ENCODE results near the gene SORBS1. TPM values are rescaled to one million over a fixed set of nuclear protein-coding genes. Genes with fewer than 3 reads are reported as not detected.

The SORBS1 gene
- total RNA-seq, 1 experiment from 2014 or later = 0.56 TPM

DNA sequence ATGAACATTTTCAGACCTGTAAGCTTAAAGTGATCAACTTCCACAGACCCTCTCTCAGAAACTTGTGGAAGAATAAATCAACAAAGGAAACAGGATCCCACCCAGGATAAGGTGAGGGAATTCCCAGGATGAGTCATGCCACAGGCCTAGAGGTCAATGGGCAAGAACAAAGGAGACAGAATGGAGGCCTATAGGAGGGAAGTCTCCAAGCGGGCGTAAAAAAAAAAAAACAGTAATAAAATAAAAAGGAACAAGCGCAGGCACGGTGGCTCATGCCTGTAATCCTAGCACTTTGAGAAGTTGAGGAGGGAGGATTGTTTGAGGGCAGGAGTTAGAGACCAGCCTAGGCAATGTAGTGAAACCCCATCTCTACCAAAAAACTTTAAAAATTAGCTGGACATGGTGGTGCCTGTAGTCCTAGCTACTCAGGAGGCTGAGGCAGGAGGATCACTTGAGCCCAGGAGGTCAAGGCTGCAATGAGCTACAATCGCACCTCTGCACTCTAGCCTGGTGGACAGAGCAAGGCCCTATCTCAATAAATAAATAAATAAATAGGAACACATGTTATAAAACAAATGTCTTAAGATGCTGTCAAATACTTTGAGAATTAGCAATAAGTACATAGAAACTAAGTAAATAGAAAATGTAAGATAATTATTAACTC is 8.4 kb downstream of the SORBS1 start:
- intact Hi-C loops (cut with micrococcal nuclease; ENCODE audit: unreplicated experiment) = no loop called here
- no peak for DNase-seq (ENCODE audit: low spot score)
- ChIA-PET POLR2A (ENCODE audit: low non-redundant PET) (no interaction called here), CTCF (no interaction called here)
- Histone ChIP-seq H3K27ac (ENCODE audit: low read depth, low read length, poor library complexity, severe bottlenecking) (no peak overlapping the region), H3K4me1 (ENCODE audit: insufficient read depth, low read length, poor library complexity, severe bottlenecking) (no peaks in the 10 kb centered on the region), H3K36me3 (ENCODE audit: insufficient read depth, low read length, poor library complexity, severe bottlenecking) (no peaks in the 10 kb centered on the region), H3K27me3 (replicated peaks; ENCODE audit: insufficient read depth, low read depth, low read length, poor library complexity) (peaks cover 38% of the 10 kb centered on the region), H3K9me3 (ENCODE audit: low read depth, low read length, poor library complexity, severe bottlenecking) (no peaks in the 10 kb centered on the region), H3K4me3 (ENCODE audit: low read depth, low read length, poor library complexity, severe bottlenecking) (no peak overlapping the region)
- TF ChIP-seq EZH2 (IDR thresholded peaks at IDR 0.05; ENCODE audit: borderline replicate concordance, low read depth, low read length, poor library complexity, severe bottlenecking) = no peak
- TF ChIP-seq, protein P1, sequence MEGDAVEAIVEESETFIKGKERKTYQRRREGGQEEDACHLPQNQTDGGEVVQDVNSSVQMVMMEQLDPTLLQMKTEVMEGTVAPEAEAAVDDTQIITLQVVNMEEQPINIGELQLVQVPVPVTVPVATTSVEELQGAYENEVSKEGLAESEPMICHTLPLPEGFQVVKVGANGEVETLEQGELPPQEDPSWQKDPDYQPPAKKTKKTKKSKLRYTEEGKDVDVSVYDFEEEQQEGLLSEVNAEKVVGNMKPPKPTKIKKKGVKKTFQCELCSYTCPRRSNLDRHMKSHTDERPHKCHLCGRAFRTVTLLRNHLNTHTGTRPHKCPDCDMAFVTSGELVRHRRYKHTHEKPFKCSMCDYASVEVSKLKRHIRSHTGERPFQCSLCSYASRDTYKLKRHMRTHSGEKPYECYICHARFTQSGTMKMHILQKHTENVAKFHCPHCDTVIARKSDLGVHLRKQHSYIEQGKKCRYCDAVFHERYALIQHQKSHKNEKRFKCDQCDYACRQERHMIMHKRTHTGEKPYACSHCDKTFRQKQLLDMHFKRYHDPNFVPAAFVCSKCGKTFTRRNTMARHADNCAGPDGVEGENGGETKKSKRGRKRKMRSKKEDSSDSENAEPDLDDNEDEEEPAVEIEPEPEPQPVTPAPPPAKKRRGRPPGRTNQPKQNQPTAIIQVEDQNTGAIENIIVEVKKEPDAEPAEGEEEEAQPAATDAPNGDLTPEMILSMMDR (conservative IDR thresholded peaks at IDR 0.05; ENCODE audit: low read depth, low read length) = no peak
- BruUV-seq (replicated peaks) = no TSS peak

GRCh38 chr10:95550073-95550672 is 11.0 kb downstream of the SORBS1 start:
- Histone ChIP-seq H3K27ac (ENCODE audit: low read depth, low read length, poor library complexity, severe bottlenecking) (no peak overlapping the region), H3K36me3 (ENCODE audit: insufficient read depth, low read length, poor library complexity, severe bottlenecking) (no peaks in the 10 kb centered on the region), H3K4me1 (ENCODE audit: insufficient read depth, low read length, poor library complexity, severe bottlenecking) (no peaks in the 10 kb centered on the region), H3K27me3 (replicated peaks; ENCODE audit: insufficient read depth, low read depth, low read length, poor library complexity) (peaks cover 27% of the 10 kb centered on the region), H3K9me3 (ENCODE audit: low read depth, low read length, poor library complexity, severe bottlenecking) (no peaks in the 10 kb centered on the region), H3K4me3 (ENCODE audit: low read depth, low read length, poor library complexity, severe bottlenecking) (no peak overlapping the region)
- ChIA-PET CTCF (no interaction called here), POLR2A (ENCODE audit: low non-redundant PET) (no interaction called here)
- BruUV-seq (replicated peaks) = no TSS peak
- intact Hi-C loops (cut with micrococcal nuclease; ENCODE audit: unreplicated experiment) = no loop called here
- TF ChIP-seq EZH2 (IDR thresholded peaks at IDR 0.05; ENCODE audit: borderline replicate concordance, low read depth, low read length, poor library complexity, severe bottlenecking) = no peak
- TF ChIP-seq, protein P1 (conservative IDR thresholded peaks at IDR 0.05; ENCODE audit: low read depth, low read length) = no peak
- DNase-seq (ENCODE audit: low spot score) = no peak

DNA sequence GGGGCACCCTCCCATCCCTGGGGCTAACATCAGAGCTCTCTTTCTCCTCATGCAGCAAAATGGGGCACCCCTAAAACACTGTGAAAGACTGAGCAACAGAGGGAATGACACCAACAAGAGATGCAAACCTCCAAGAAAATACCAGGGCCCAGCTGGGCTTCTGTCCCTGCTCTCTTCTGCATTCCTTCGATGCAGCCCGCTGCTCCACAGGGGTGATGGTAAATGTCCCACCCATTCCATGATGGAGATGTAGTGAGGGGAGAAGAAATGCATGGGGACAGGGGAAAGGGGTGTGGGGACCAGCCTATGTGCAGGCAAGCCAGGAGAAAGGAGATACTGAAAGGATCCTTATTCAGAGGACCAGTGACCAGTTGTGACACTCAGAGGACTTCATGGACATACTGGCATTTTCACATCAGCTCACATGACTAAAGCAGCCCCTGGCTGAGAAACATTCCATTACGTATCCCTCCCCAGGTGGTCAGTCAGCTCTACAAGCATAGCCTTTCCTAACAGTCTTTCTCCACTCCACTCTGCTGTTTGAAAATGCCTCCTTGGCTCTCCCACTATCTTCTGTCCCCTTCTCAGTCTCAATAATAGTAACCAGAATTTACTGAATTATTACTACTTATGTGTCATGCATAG is 13.3 kb downstream of the SORBS1 start:
- BruUV-seq (replicated peaks) = no TSS peak
- ChIA-PET POLR2A (ENCODE audit: low non-redundant PET) (no interaction called here), CTCF (no interaction called here)
- intact Hi-C loops (cut with micrococcal nuclease; ENCODE audit: unreplicated experiment) = no loop called here
- TF ChIP-seq, protein P1 (conservative IDR thresholded peaks at IDR 0.05; ENCODE audit: low read depth, low read length) = no peak
- TF ChIP-seq EZH2 (IDR thresholded peaks at IDR 0.05; ENCODE audit: borderline replicate concordance, low read depth, low read length, poor library complexity, severe bottlenecking) = no peak
- Histone ChIP-seq H3K27me3 (replicated peaks; ENCODE audit: insufficient read depth, low read depth, low read length, poor library complexity) (peaks cover 27% of the 10 kb centered on the region), H3K9me3 (ENCODE audit: low read depth, low read length, poor library complexity, severe bottlenecking) (no peaks in the 10 kb centered on the region), H3K36me3 (ENCODE audit: insufficient read depth, low read length, poor library complexity, severe bottlenecking) (no peaks in the 10 kb centered on the region), H3K4me3 (ENCODE audit: low read depth, low read length, poor library complexity, severe bottlenecking) (no peak overlapping the region), H3K4me1 (ENCODE audit: insufficient read depth, low read length, poor library complexity, severe bottlenecking) (no peaks in the 10 kb centered on the region), H3K27ac (ENCODE audit: low read depth, low read length, poor library complexity, severe bottlenecking) (no peak overlapping the region)
- DNase-seq (ENCODE audit: low spot score) = no peak

All from A673 (cell line).